ENCODE measurements around the gene CRISPLD2. TPM values are rescaled to one million over a fixed set of nuclear protein-coding genes. Genes with fewer than 3 reads are reported as not detected.

Gene CRISPLD2
- total RNA-seq, 1 donor from 2014 or later = 17.8 TPM

DNA sequence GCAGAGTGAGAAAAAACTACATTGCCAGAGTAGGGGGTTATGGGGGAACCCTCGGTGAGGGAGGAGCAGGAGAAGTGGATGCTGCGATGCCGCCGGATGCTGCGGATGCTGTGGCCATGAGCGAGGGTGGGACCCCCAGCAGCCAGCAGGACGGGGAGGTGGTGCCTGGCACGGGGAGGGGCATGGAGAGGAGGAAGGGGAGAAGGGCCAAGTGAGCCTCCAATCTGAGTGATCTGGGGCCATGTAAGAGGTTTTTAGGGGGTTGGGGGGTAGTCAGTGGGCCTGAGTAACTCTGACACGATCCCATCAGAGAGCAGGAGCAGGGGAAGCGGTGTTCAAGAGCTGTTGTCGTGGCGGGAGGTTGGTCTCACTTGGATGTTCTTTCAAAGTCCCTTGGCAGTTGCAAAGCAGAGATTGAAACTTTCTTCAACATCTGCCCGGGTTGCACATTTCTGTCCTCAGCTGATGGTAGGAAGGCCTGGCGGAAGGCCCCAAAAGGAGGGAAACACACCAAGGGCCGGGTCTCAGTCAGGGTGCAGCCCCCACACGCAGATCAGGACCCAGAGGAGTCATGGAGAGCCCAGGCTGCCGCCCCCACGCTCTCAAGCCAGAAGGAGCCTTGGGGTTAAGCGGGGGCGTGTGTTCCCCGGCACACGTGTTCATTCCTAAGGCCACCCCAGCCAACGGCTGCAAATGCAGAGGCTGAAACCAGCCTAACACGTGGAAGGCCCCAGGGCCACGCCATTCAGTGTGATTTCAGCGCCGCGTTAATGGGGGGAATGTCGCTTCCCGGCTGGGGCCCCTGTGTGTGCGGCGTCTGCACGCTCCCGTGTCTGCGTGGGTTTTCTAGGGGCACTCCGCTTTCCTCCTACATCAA is 109.9 kb downstream of the CRISPLD2 start:
- Mint-ChIP-seq H3K27me3 (peaks cover 5% of the 10 kb centered on the region), H3K4me1 (ENCODE audit: unreplicated experiment) (peaks cover 24% of the 10 kb centered on the region), H3K27ac (no peak overlapping the region), H3K9me3 (no peaks in the 10 kb centered on the region), H3K36me3 (no peaks in the 10 kb centered on the region), H3K4me3 (no peak overlapping the region)
- DNase-seq (ENCODE audit: extremely low spot score, unreplicated experiment) = no peak
- TF ChIP-seq, protein P1, sequence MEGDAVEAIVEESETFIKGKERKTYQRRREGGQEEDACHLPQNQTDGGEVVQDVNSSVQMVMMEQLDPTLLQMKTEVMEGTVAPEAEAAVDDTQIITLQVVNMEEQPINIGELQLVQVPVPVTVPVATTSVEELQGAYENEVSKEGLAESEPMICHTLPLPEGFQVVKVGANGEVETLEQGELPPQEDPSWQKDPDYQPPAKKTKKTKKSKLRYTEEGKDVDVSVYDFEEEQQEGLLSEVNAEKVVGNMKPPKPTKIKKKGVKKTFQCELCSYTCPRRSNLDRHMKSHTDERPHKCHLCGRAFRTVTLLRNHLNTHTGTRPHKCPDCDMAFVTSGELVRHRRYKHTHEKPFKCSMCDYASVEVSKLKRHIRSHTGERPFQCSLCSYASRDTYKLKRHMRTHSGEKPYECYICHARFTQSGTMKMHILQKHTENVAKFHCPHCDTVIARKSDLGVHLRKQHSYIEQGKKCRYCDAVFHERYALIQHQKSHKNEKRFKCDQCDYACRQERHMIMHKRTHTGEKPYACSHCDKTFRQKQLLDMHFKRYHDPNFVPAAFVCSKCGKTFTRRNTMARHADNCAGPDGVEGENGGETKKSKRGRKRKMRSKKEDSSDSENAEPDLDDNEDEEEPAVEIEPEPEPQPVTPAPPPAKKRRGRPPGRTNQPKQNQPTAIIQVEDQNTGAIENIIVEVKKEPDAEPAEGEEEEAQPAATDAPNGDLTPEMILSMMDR (conservative IDR thresholded peaks at IDR 0.05) = no peak

DNA sequence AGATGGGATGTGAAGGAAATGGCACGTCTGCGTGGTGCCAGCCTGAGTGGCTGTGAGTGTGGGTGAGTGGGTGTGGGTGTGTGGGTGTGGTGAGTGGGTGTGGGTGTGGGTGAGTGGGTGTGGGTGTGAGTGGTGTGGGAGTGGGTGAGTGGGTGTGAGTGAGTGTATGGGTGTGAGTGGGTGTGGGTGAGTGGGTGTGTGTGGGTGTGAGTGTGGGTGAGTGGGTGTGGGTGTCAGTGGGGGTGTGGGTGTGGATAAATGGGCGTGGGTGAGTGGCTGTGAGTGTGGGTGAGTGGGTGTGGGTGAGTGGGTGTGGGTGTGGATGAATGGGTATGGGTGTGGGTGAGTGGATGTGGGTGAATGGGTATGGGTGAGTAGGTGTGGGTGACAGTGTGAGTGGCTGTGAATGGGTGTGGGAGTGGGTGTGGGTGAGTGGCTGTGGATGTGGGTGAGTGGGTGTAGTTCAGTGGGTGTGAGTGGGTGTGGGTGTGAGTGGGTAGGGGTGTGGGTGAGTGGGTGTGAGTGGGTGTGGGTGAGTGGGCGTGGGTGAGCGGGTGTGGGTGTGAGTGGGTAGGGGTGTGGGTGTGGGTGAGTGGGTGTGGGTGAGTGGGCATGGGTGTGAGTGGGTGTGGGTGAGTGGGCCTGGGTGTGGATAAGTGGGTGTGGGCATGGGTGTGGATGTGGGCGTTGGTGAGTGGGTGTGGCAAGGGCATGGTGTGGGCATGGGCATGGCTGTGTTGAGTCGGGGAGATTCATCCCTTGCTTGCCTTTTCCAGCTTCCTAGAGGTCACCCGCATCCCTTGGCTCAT is 110.7 kb downstream of the CRISPLD2 start:
- Mint-ChIP-seq H3K9me3 (no peaks in the 10 kb centered on the region), H3K27me3 (peaks cover 5% of the 10 kb centered on the region), H3K27ac (no peak overlapping the region), H3K36me3 (no peaks in the 10 kb centered on the region), H3K4me3 (no peak overlapping the region), H3K4me1 (ENCODE audit: unreplicated experiment) (peaks cover 23% of the 10 kb centered on the region)
- TF ChIP-seq, protein P1 (conservative IDR thresholded peaks at IDR 0.05) = no peak
- DNase-seq (ENCODE audit: extremely low spot score, unreplicated experiment) = no peak

DNA sequence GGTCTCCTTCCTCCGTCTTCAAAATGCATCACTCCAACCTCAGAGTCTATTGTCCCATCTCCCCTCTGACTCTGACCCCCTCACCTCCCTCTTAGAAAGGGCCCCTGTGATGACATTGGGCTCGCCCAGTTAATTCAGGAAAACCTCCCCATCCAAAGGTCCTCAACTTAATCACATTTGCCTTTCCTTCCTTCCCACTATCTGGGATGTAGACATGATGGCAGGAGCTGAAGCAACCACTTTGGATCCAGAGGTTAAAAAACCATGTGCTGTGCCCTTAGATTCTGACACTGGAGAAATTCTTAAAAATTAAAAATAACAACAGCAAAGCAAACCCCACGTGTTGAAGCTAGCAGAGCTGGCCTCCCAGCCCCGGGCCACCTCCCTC is 111.3 kb downstream of the CRISPLD2 start:
- H3K4me3 Mint-ChIP-seq = no peak overlapping the region
- peaks cover 5% of the 10 kb centered on the region for H3K27me3 Mint-ChIP-seq
- TF ChIP-seq, protein P1 (conservative IDR thresholded peaks at IDR 0.05) = no peak
- H3K4me1 Mint-ChIP-seq (ENCODE audit: unreplicated experiment) = peaks cover 21% of the 10 kb centered on the region
- no peaks in the 10 kb centered on the region for H3K36me3 Mint-ChIP-seq
- DNase-seq (ENCODE audit: extremely low spot score, unreplicated experiment) = no peak
- H3K27ac Mint-ChIP-seq = no peak overlapping the region
- H3K9me3 Mint-ChIP-seq = no peaks in the 10 kb centered on the region

DNA sequence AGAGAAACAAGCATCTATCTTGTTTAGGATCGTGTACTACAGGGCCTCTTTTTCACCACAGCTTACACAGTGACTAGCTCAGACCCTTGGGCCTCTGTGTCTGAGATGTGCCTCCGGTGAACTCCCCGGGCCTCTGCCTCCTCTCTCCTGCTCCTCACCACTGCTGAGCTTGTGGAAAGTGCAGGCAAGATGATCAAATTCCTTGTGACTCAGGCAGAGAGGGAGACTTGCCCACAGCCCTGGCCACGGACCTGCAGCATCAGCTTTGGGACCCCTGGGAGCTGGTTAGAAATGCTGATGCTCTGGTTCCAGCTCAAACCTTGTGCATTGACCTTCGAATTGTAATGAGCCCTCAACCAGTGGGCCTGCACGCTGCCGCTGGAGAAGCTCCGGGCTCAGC is 111.7 kb downstream of the CRISPLD2 start:
- no peaks in the 10 kb centered on the region for H3K9me3 Mint-ChIP-seq
- no peak for DNase-seq (ENCODE audit: extremely low spot score, unreplicated experiment)
- no peaks in the 10 kb centered on the region for H3K36me3 Mint-ChIP-seq
- peaks cover 17% of the 10 kb centered on the region for H3K4me1 Mint-ChIP-seq (ENCODE audit: unreplicated experiment)
- H3K27ac Mint-ChIP-seq = no peak overlapping the region
- TF ChIP-seq, protein P1 (conservative IDR thresholded peaks at IDR 0.05) = no peak
- no peak overlapping the region for H3K4me3 Mint-ChIP-seq
- peaks cover 5% of the 10 kb centered on the region for H3K27me3 Mint-ChIP-seq

DNA sequence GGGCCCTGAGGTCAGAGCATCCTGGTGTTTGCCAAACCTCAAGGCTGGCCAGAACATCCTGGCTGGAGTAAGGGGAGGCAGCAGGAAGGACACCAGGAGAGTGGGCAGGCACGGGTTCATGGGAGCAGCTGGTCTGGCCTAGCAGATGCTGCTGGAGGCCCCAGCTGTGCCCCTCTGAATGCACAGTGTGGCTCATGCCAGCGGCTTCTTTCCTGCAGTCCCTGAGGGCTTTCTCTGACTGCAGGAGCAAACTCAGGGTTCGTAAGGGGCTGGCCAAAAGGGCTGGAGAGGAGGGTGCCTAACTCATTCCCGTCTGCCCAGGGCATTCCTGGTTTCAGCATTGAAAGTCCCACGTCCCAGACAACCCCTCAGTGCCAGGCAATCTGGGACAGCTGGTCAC is 112.9 kb downstream of the CRISPLD2 start:
- H3K27ac Mint-ChIP-seq = no peak overlapping the region

More for the DNA sequence above, 112.9 kb downstream of the CRISPLD2 start:
- peaks cover 5% of the 10 kb centered on the region for H3K27me3 Mint-ChIP-seq
- no peaks in the 10 kb centered on the region for H3K9me3 Mint-ChIP-seq
- no peaks in the 10 kb centered on the region for H3K36me3 Mint-ChIP-seq
- TF ChIP-seq, protein P1 (conservative IDR thresholded peaks at IDR 0.05) = no peak
- H3K4me3 Mint-ChIP-seq = no peak overlapping the region
- peaks cover 18% of the 10 kb centered on the region for H3K4me1 Mint-ChIP-seq (ENCODE audit: unreplicated experiment)
- no peak for DNase-seq (ENCODE audit: extremely low spot score, unreplicated experiment)
